Neutrophil (primary cell): ENCODE data around the gene SYNPR.

Source experiments
- H3K27ac ChIP-seq: fragments of 200-600 bp; sonication (generic); 2 replicates; pipeline ENCODE4 v1.5.1; 2016; ENCODE audit warnings: mild to moderate bottlenecking, moderate library complexity
- H3K27me3 ChIP-seq: fragments of 200-600 bp; sonication (generic); 2 replicates; pipeline ENCODE4 v1.6.0; 2016; ENCODE audit warnings: mild to moderate bottlenecking
- H3K36me3 ChIP-seq: fragments of 200-600 bp; sonication (generic); 2 replicates; pipeline ENCODE4 v1.5.1; 2017
- H3K4me1 ChIP-seq, 2 experiments: fragments of 200-600 bp in 1 of 2; sonication (generic) in 1 of 2; 1 replicate in 1 of 2; 2 replicates in 1 of 2; pipeline versions ENCODE4 v1.5.1 to v1.6.1; 2013 to 2016; ENCODE audit warnings: low read depth in 1 of 2, low read length in 1 of 2, mild to moderate bottlenecking in 1 of 2, moderate library complexity in 1 of 2; ENCODE audit not compliant: control insufficient read depth in 1 of 2, insufficient read depth in 1 of 2
- H3K4me3 ChIP-seq, 2 experiments: fragments of 200-600 bp in 1 of 2; sonication (generic) in 1 of 2; 1 replicate in 1 of 2; 2 replicates in 1 of 2; pipeline ENCODE4 v1.5.1; 2013 to 2016; ENCODE audit warnings: low read depth in 1 of 2, low read length in 1 of 2, mild to moderate bottlenecking in 1 of 2, moderate library complexity in 1 of 2
- H3K9me3 ChIP-seq: fragments of 200-600 bp; sonication (generic); 2 replicates; pipeline ENCODE4 v1.5.1; 2016
- CTCF ChIP-seq: fragments of 200-600 bp; sonication (generic); IDR thresholded peaks from 2 replicates; pipeline ENCODE4 v1.5.1; 2016; ENCODE audit warnings: antibody characterized with exemption

SYNPR gene

DNA sequence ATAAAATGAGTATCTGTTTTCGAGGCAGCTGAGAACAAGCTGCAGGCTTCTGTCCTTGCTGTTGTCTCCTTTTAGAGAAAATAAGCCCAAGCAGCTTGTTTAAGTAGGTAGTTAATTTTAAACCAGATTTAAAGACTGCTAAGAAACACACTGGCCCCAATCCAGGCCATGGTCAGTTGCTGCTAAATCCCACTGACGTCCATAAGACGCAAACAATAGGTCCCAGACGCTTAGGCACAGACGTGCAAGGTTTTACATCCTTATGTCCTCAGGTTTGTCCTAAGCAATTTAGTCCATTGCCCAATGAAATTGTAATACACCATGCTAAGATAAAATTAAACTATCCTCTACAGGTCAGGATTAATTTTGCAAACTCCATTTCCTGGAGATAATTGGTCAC is 254.4 kb downstream of the SYNPR start:
- H3K27ac ChIP-seq = no peak overlapping the region
- TF ChIP-seq CTCF = no peak
- no peaks in the 10 kb centered on the region for H3K9me3 ChIP-seq
- H3K36me3 ChIP-seq = no peaks in the 10 kb centered on the region
- H3K4me1 ChIP-seq = no peaks in the 10 kb centered on the region
- no peak overlapping the region for H3K4me3 ChIP-seq
- no peaks in the 10 kb centered on the region for H3K27me3 ChIP-seq

DNA sequence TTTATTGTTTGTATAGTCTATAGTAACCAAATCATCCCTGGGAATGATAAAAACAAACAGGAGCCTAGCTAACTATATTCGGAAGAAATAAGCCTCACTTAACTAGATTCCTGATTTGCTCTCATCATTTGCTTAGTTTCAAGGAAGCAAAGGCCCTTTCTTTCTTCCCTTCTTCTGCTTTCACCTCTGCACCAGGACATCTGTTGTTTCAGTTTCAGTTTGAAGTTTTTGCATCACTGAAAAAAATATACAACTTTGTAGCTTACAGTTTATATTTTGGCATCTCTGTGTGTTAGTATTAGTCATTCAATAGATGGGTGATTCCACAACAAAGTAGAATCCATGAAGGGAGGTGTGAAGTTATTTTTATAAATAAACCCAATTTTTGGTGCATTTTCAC is 260.8 kb downstream of the SYNPR start:
- Histone ChIP-seq H3K27me3 (no peaks in the 10 kb centered on the region), H3K27ac (no peak overlapping the region), H3K4me1 (no peaks in the 10 kb centered on the region), H3K9me3 (no peaks in the 10 kb centered on the region), H3K4me3 (no peak overlapping the region), H3K36me3 (no peaks in the 10 kb centered on the region)
- no peak for TF ChIP-seq CTCF

DNA sequence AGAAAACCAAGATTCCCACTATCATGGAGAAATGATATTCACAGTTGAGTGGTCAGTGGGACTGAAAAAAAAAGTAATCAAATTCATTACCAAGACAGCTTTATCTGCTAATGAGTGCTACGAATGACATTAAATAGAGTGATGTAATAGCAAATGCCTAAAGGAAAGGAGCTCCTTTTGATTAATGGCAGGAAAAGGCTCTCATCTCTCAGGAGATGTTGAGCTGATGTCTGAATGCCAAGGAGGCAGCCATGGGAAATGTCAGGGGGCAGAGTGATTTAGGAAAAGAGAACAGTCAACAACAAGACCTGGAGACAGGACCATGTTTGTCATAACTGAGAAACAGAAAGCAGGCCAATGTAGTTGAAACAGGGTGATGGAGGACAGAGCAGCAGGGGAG is 277.7 kb downstream of the SYNPR start:
- H3K36me3 ChIP-seq = no peaks in the 10 kb centered on the region
- H3K4me3 ChIP-seq = no peak overlapping the region
- no peak overlapping the region for H3K27ac ChIP-seq
- no peak for TF ChIP-seq CTCF
- no peaks in the 10 kb centered on the region for H3K9me3 ChIP-seq
- no peaks in the 10 kb centered on the region for H3K27me3 ChIP-seq
- H3K4me1 ChIP-seq = no peaks in the 10 kb centered on the region

- no peak for TF ChIP-seq CTCF
- H3K4me1 ChIP-seq = no peaks in the 10 kb centered on the region
- no peaks in the 10 kb centered on the region for H3K27me3 ChIP-seq
- no peak overlapping the region for H3K27ac ChIP-seq
- no peak overlapping the region for H3K4me3 ChIP-seq
- H3K36me3 ChIP-seq = no peaks in the 10 kb centered on the region
- H3K9me3 ChIP-seq = no peaks in the 10 kb centered on the region
Measured at GRCh38 chr3:63556401-63556800, 278.3 kb downstream of the SYNPR start.

DNA sequence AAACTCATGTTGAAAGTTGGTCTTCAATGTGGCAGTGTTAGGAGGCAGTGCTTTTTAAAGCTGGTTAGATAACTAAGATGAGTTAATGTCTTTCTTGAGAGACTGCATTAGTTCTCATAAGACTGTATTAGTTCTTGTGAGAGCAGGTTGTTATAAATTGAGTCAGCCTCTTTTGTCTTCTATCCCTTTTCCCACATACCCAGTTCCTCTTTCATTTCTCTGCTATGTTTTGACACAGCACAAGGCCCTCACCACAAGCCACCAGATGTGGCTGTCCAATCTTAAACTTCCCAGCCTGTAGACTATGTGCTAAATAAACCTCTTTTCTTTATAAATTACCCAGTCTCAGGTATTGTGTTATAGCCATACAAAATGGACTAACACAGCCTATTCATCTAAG is 279.8 kb downstream of the SYNPR start:
- Histone ChIP-seq H3K27me3 (no peaks in the 10 kb centered on the region), H3K4me1 (no peaks in the 10 kb centered on the region), H3K4me3 (no peak overlapping the region), H3K27ac (no peak overlapping the region), H3K36me3 (no peaks in the 10 kb centered on the region), H3K9me3 (no peaks in the 10 kb centered on the region)
- TF ChIP-seq CTCF = no peak

- H3K9me3 ChIP-seq = no peaks in the 10 kb centered on the region
- no peak overlapping the region for H3K27ac ChIP-seq
- no peak for TF ChIP-seq CTCF
- H3K27me3 ChIP-seq = no peaks in the 10 kb centered on the region
- no peak overlapping the region for H3K4me3 ChIP-seq
- H3K36me3 ChIP-seq = no peaks in the 10 kb centered on the region
- H3K4me1 ChIP-seq = no peaks in the 10 kb centered on the region
Measured at GRCh38 chr3:63559884-63560283, 281.8 kb downstream of the SYNPR start.
